Thyroid gland (tissue), 4 donors: Measurements from ENCODE around the gene SHROOM2.

Source experiments
- POLR2A ChIP-seq, 2 donors: fragments of 450-650 bp; IDR thresholded peaks; one replicate each; pipeline ENCODE4 v1.6.1; 2017; ENCODE audit warnings: antibody characterized with exemption in 2 of 2, mild to moderate bottlenecking in 2 of 2, moderate library complexity in 1 of 2
- TF ChIP-seq, protein P1 (sequence below), 6 experiments: fragments of 200-600 bp in 3 of 6; fragments of 450-650 bp in 3 of 6; sonication (generic) in 3 of 6; IDR thresholded peaks; one replicate each; pipeline ENCODE4 v1.5.1; 2016 to 2019; ENCODE audit warnings: antibody characterized with exemption in 6 of 6, mild to moderate bottlenecking in 2 of 6, inconsistent platforms in 1 of 6, moderate library complexity in 1 of 6

DNA sequence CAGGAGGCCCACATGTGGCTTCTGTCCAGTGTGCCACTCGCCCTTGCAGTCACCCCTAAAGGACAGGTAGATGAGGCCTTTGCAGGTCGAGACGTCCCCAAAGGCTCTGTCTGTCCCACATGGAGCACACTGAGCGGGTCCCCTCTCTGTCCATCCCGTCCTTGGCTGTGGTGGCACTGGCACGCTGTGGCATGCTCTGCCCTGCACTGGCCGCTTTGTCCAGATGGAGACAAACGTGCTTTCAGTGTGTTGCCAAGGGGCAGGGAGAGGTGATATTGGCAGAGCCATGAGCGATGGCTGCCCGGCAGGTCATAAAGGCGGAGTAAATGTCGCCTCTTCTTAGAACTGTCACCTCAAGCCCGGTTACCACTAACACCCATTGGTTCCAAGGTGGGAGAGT, 94.0 kb downstream of the SHROOM2 start:
- TF ChIP-seq, protein P1, sequence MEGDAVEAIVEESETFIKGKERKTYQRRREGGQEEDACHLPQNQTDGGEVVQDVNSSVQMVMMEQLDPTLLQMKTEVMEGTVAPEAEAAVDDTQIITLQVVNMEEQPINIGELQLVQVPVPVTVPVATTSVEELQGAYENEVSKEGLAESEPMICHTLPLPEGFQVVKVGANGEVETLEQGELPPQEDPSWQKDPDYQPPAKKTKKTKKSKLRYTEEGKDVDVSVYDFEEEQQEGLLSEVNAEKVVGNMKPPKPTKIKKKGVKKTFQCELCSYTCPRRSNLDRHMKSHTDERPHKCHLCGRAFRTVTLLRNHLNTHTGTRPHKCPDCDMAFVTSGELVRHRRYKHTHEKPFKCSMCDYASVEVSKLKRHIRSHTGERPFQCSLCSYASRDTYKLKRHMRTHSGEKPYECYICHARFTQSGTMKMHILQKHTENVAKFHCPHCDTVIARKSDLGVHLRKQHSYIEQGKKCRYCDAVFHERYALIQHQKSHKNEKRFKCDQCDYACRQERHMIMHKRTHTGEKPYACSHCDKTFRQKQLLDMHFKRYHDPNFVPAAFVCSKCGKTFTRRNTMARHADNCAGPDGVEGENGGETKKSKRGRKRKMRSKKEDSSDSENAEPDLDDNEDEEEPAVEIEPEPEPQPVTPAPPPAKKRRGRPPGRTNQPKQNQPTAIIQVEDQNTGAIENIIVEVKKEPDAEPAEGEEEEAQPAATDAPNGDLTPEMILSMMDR (IDR thresholded peaks at IDR 0.05), result no peak
- TF ChIP-seq POLR2A (IDR thresholded peaks at IDR 0.05), result no peak
